Calu3 (cell line): ENCODE data around the gene PPP1R13L. TPM values are rescaled to one million over a fixed set of nuclear protein-coding genes. Genes with fewer than 3 reads are reported as not detected.
A peak's percentile ranks its signal among the peaks of the same experiment; 100 is the strongest.
"Not testable (repeated sequence)": the region's sequence is repeated elsewhere in the genome, so short reads cannot be mapped to it uniquely, and the experiment has no call there.

Experiments used
- BruUV-seq: library from RNA; stranded (reverse); fragments of 400-500 nt; replicated peaks from 2 replicates; lab custom pipeline; 2021; lab: Mats Ljungman, UMichigan
- CTCF ChIA-PET: fragments of 300-600 bp; sonication (Branson Sonifier 250); formaldehyde crosslinking; loops from one replicate; lab custom pipeline; 2022; ENCODE audit warnings: antibody characterized with exemption; lab: Charles Lee
- DNase-seq: peaks from one replicate; pipeline ENCODE4 v3.0.0; 2022
- H3K27ac Mint-ChIP-seq: one replicate; pipeline ENCODE4 v1.8.0; 2022; ENCODE audit warnings: mixed read lengths; ENCODE audit not compliant: unreplicated experiment
- H3K27me3 Mint-ChIP-seq: one replicate; pipeline ENCODE4 v1.8.0; 2022; ENCODE audit warnings: mixed read lengths; ENCODE audit not compliant: unreplicated experiment
- H3K36me3 Mint-ChIP-seq: one replicate; pipeline ENCODE4 v1.8.0; 2022; ENCODE audit warnings: mild to moderate bottlenecking, moderate library complexity, mixed read lengths; ENCODE audit not compliant: insufficient read depth, unreplicated experiment
- H3K4me1 Mint-ChIP-seq: one replicate; pipeline ENCODE4 v1.8.0; 2022; ENCODE audit warnings: mild to moderate bottlenecking, low read depth, mixed read lengths; ENCODE audit not compliant: unreplicated experiment
- H3K4me3 Mint-ChIP-seq: one replicate; pipeline ENCODE4 v1.8.0; 2022; ENCODE audit warnings: mild to moderate bottlenecking, low read depth, moderate library complexity, mixed read lengths; ENCODE audit not compliant: unreplicated experiment
- H3K9me3 Mint-ChIP-seq: one replicate; pipeline ENCODE4 v1.8.0; 2022; ENCODE audit warnings: low read depth, mixed read lengths; ENCODE audit not compliant: unreplicated experiment
- intact Hi-C: fragments of 100-400 bp; cut with micrococcal nuclease; formaldehyde crosslinking; loops from one replicate; pipeline ENCODE4 v1.10.0; 2022; ENCODE audit not compliant: unreplicated experiment
- total RNA-seq: library from RNA; stranded (reverse); gene quantifications from 2 replicates; pipeline ENCODE4 v1.2.3, GENCODE V29; 2022
- TF ChIP-seq, protein P1 (sequence below): fragments of 200-600 bp; IDR thresholded peaks from one replicate; pipeline ENCODE4 v1.8.0; 2022; ENCODE audit warnings: antibody characterized with exemption; ENCODE audit not compliant: unreplicated experiment

Gene PPP1R13L
- total RNA-seq, 1 experiment from 2014 or later = 135 TPM

DNA sequence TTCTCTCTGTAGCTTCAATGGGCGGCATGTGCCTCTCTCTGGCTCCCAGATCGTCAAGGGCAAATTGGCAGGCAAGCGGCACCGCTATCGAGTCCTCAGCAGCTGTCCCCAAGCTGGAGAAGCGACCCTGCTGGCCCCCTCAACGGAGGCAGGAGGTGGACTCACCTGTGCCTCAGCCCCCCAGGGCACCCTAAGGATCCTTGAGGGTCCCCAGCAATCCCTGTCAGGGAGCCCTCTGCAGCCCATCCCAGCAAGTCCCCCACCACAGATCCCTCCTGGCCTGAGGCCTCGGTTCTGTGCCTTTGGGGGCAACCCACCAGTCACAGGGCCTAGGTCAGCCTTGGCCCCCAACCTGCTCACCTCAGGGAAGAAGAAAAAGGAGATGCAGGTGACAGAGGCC is 3.3 kb upstream of the PPP1R13L start:
- intact Hi-C loops = no loop called here
- Mint-ChIP-seq H3K27me3 (no peaks in the 10 kb centered on the region), H3K4me3 (peak overlapping the region; percentile 24), H3K36me3 (peaks cover 66% of the 10 kb centered on the region), H3K27ac (no peak overlapping the region), H3K4me1 (peaks cover 20% of the 10 kb centered on the region), H3K9me3 (no peaks in the 10 kb centered on the region)
- no TSS peak for BruUV-seq
- CTCF ChIA-PET = no interaction called here
- DNase-seq = no peak
- TF ChIP-seq, protein P1, sequence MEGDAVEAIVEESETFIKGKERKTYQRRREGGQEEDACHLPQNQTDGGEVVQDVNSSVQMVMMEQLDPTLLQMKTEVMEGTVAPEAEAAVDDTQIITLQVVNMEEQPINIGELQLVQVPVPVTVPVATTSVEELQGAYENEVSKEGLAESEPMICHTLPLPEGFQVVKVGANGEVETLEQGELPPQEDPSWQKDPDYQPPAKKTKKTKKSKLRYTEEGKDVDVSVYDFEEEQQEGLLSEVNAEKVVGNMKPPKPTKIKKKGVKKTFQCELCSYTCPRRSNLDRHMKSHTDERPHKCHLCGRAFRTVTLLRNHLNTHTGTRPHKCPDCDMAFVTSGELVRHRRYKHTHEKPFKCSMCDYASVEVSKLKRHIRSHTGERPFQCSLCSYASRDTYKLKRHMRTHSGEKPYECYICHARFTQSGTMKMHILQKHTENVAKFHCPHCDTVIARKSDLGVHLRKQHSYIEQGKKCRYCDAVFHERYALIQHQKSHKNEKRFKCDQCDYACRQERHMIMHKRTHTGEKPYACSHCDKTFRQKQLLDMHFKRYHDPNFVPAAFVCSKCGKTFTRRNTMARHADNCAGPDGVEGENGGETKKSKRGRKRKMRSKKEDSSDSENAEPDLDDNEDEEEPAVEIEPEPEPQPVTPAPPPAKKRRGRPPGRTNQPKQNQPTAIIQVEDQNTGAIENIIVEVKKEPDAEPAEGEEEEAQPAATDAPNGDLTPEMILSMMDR = no peak

DNA sequence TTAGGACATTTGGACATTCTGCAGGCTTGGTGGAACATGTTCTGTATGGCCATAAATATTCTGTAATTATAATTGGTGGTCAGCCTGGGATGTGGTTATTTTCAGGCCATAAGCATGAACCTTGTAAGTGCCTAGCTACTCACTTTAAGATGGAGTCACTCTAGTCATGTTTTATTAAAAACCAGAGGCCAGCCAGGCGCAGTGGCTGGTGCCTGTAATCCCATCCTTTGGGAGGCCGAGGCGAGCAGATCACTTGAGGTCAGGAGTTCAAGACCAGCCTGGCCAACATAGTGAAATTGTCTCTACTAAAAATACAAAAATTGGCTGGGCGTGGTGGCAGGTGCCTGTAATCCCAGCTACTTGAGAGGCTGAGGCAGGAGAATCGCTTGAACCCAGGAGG is 2.7 kb upstream of the PPP1R13L start:
- H3K27me3 Mint-ChIP-seq, BruUV-seq, intact Hi-C loops, H3K27ac Mint-ChIP-seq, H3K9me3 Mint-ChIP-seq, DNase-seq: not testable (repeated sequence)
- H3K4me1 Mint-ChIP-seq = peaks cover 26% of the 10 kb centered on the region
- H3K4me3 Mint-ChIP-seq = peak overlapping the region; percentile 92
- H3K36me3 Mint-ChIP-seq = peaks cover 67% of the 10 kb centered on the region
- CTCF ChIA-PET = interaction anchor here (1.1 kb wide), 1 partner anchor 32 kb away, joined by 4 read pairs; no protein-coding TSS in a partner anchor

DNA sequence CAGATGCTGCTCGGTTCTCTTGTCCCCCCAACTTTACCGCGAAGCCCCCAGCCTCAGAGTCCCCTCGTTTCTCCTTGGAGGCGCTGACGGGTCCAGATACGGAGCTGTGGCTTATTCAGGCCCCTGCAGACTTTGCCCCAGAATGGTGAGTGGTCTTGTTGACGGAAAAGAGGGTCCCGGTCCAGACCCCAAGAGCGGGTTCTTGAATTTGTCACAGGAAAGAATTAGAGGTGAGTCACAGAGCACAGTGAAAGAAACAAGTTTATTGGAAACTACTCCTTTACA is 2.2 kb upstream of the PPP1R13L start:
- H3K27me3 Mint-ChIP-seq = no peaks in the 10 kb centered on the region
- BruUV-seq = TSS peak; percentile 42
- TF ChIP-seq, protein P1 = no peak
- no peaks in the 10 kb centered on the region for H3K9me3 Mint-ChIP-seq
- no peak for DNase-seq
- CTCF ChIA-PET = interaction anchor here (1.1 kb wide), 1 partner anchor 32 kb away, joined by 4 read pairs; no protein-coding TSS in a partner anchor
- H3K27ac Mint-ChIP-seq = peak overlapping the region; percentile 89
- H3K4me1 Mint-ChIP-seq = peaks cover 27% of the 10 kb centered on the region
- peaks cover 73% of the 10 kb centered on the region for H3K36me3 Mint-ChIP-seq
- intact Hi-C loops = no loop called here
- peak overlapping the region; percentile 92 for H3K4me3 Mint-ChIP-seq

DNA sequence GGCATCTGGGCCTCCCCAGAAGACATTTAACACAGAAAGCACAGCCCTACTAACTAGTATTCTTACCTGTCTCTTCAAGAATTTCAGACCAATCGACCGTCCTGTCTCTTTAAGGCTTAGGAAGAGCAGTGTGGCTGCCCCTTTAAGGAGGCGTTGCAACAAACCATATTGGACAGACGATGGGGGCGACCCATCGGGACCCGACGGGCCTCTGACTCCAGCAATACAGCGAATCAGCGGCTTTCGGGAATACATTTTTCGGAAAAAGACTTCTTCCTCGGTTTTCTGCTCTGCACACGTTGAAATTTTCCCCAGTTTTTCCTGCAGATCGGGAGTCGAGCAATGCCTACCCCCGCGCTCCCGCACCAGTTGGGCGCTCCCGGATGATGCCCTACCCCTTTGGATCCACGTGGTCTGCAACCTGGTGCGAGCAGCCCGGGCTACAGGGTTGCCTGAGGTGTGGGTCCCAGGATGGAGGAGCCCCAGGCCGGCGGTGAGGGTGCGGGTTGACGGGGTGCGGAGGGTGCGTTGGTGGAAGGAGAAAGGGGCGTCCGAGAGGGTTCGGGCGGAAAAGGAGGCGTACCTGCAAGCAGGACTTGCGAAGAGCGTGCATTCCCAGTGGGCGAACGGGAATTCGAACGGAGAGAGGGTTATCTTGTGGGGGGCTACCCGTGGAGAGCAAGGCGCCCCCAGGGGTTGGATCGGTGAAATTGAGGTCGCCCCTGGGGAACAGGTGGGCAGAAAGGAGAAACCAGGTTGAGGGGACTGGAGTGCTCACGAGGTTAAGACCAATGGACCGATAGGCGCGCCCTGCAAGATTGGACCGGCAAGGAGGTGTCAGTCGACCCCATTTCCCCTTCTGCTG is 1.6 kb upstream of the PPP1R13L start, which contains the start of gene POLR1G:
Gene POLR1G, plus strand, starts transcription at position 419 of the 865 bp plus-strand sequence. Its CDS starts 53 bp downstream, at position 472.
- Mint-ChIP-seq H3K4me1 (peaks cover 27% of the 10 kb centered on the region), H3K36me3 (peaks cover 74% of the 10 kb centered on the region), H3K4me3 (peak within 1 kb of the TSS; percentile 92), H3K27ac (peak within 1 kb of the TSS; percentile 89), H3K9me3 (no peaks in the 10 kb centered on the region), H3K27me3 (no peaks in the 10 kb centered on the region)
- TF ChIP-seq, protein P1 = no peak
- CTCF ChIA-PET = interaction anchor here (0.8 to 1.1 kb wide), 3 partner anchors 33 to 72 kb away, joined by 4 to 5 read pairs (median 4); no protein-coding TSS in a partner anchor
- DNase-seq = peak; percentile 87
- no TSS peak for BruUV-seq
- intact Hi-C loops = no loop called here
